WI38 (cell line): ENCODE results near the gene SELENOO.

ENCODE experiments used
- H3K4me3 ChIP-seq: 2 replicates; pipeline ENCODE4 v1.5.1; 2011; ENCODE audit warnings: low read depth, mild to moderate bottlenecking, control low read depth, low read length
- CTCF ChIP-seq: IDR thresholded peaks from 2 replicates; pipeline ENCODE4 v1.5.1; 2012; ENCODE audit warnings: low read depth, mild to moderate bottlenecking, control low read depth, low read length

The SELENOO gene

GRCh38 chr22:50174382-50175190, 26.2 kb upstream of the SELENOO start:
- no peak overlapping the region for H3K4me3 ChIP-seq
- TF ChIP-seq CTCF, result no peak

DNA sequence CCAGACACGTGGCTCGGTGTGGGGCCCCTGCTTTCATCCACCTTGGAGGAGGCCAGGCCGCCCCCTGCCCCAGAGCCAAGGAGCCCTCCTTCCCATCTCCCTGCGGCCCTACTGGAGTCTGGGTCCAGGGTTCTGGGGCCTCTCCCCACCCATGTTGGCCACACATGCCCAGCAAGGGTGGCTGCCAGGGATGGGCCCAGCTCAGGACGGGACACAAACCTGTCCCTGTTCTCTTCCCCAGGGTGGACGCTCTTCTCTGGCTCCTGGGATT, 25.7 kb upstream of the SELENOO start:
- no peak for TF ChIP-seq CTCF
- H3K4me3 ChIP-seq, result no peak overlapping the region

DNA sequence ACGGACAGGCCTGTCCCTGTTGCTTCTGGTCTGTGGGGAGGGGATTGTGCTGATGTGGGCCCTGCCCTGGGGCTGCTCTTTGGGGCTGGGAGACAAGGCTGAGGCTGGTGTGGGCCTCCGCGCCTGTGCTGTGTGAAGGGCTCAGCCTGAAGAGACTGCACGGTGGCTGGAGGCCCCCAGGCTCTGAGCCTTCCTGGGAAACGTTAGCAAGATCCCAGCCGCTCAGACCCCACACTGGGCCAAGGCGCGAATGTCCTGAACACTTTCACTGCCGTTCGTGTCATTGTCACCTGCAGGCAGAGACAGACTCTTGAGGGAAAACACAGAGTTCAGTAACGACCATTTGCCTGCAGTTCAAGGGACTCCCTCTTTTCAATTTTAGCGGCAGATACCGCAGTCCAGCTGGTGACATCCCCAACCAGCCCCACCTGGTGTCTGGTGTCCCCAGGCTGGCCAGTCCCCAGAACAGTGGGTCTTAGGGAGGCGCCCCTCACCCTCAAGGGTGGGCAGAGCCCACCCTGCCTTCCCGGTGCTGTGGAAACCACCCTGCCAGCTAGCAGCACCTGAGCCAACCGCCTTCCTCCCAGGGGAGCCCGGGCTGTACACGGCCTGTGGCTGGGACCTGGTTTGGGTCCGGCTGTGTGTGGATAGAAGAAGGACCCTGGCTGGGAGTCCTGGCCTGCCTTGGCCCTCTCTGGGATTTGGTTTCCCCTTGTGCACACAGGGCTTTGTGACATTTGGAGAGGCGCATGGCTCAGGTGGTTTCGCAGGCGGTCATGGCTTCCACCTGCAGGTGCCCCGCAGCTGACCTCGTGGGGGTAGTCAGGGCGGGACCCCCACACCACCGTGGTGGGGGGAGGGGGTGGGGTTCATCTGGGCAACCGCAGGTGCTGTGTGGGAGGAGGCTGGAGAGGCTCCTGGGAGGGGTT, 24.6 kb upstream of the SELENOO start:
- no peak for TF ChIP-seq CTCF
- H3K4me3 ChIP-seq, result no peak overlapping the region

- TF ChIP-seq CTCF, result no peak
- H3K4me3 ChIP-seq, result no peak overlapping the region
Measured at GRCh38 chr22:50176850-50177536, 23.8 kb upstream of the SELENOO start.

DNA sequence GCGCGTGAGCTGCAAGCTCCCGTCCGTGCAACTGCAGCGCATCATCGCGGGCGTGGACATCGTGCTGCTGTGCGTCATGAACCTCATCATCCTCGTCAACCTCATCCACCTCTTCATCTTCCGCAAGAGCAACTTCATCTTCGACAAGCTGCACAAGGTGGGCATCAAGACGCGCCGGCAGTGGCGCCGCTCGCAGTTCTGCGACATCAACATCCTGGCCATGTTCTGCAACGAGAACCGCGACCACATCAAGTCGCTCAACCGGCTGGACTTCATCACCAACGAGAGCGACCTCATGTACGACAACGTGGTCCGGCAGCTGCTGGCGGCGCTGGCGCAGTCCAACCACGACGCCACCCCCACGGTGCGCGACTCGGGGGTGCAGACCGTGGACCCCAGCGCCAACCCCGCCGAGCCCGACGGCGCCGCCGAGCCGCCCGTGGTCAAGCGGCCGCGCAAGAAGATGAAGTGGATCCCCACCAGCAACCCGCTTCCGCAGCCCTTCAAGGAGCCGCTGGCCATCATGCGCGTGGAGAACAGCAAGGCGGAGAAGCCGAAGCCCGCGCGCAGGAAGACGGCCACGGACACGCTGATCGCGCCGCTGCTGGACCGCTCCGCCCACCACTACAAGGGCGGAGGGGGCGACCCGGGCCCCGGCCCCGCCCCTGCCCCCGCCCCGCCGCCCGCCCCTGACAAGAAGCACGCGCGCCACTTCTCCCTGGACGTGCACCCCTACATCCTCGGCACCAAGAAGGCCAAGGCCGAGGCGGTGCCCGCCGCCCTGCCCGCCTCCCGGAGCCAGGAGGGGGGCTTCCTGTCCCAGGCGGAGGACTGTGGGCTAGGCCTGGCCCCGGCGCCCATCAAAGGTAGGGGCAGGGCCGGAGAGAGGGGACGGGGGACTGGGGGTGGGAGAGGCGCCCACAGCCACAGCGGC, 23.0 kb upstream of the SELENOO start:
- no peak for TF ChIP-seq CTCF
- H3K4me3 ChIP-seq, result no peak overlapping the region

DNA sequence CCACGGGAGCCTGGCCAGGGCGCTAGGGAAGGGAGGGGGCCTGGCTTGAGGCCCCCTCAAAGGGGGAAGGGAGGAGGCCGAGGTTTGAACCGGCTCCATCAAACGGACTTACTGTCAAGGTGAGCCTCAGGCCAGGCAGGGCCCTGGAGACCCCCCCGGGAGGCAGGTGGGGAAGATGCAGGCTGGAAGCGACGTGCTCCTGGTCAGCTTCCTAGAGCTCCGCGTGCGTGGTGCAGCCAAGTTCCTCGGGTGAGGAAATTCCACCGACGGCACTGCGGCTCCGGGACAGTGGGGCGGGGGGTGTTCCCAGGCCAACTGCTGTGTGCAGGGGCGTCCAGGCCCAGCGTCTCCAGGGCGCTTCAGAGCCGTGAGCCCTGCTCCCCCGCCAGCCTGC, 22.3 kb upstream of the SELENOO start:
- no peak overlapping the region for H3K4me3 ChIP-seq
- no peak for TF ChIP-seq CTCF
